Nephron progenitor cell (in vitro differentiated cells): Measurements from ENCODE around the gene IQCM.

ENCODE experiments used
- DNase-seq: peaks from one replicate; pipeline ENCODE4 v3.0.0; 2021
- H3K27ac Mint-ChIP-seq: 2 replicates; pipeline ENCODE4 v1.8.0; 2021; ENCODE audit warnings: mild to moderate bottlenecking, moderate library complexity, mixed read lengths
- H3K27me3 Mint-ChIP-seq: 2 replicates; pipeline ENCODE4 v1.8.0; 2021; ENCODE audit warnings: mild to moderate bottlenecking, low read depth, mixed read lengths; ENCODE audit not compliant: poor library complexity
- H3K36me3 Mint-ChIP-seq: 2 replicates; pipeline ENCODE4 v1.8.0; 2021; ENCODE audit warnings: low read depth, mixed read lengths
- H3K4me1 Mint-ChIP-seq: 2 replicates; pipeline ENCODE4 v1.8.0; 2021; ENCODE audit warnings: mixed read lengths
- H3K4me3 Mint-ChIP-seq: 2 replicates; pipeline ENCODE4 v1.8.0; 2021; ENCODE audit warnings: mild to moderate bottlenecking, moderate library complexity, mixed read lengths
- H3K9me3 Mint-ChIP-seq: 2 replicates; pipeline ENCODE4 v1.8.0; 2021; ENCODE audit warnings: mild to moderate bottlenecking, moderate library complexity, mixed read lengths
- TF ChIP-seq, protein P1 (sequence below): fragments of 200-600 bp; sonication (generic); IDR thresholded peaks from 2 replicates; pipeline ENCODE4 v1.5.0; 2021; ENCODE audit warnings: antibody characterized with exemption

IQCM gene

DNA sequence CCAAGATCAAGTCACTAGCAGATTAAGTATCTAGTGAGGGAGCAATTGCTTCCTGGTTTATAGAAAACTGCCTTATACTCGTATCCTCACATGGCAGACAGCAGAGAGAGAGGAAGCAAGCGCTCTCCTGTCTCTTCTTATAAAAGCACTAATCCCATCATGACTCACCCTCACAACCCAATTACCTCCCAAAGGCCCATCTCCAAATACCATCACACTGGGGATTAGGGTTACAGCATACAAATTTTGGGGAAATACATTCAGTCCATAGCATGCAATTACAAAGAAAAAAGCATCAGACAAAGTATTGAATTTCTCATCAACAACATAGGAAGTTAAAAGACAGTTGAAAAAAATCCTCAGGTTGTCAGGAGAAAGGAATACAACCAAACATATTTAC is 292.6 kb downstream of the IQCM start:
- DNase-seq: no peak
- H3K9me3 Mint-ChIP-seq: no peaks in the 10 kb centered on the region
- no peaks in the 10 kb centered on the region for H3K36me3 Mint-ChIP-seq
- no peak overlapping the region for H3K4me3 Mint-ChIP-seq
- TF ChIP-seq, protein P1, sequence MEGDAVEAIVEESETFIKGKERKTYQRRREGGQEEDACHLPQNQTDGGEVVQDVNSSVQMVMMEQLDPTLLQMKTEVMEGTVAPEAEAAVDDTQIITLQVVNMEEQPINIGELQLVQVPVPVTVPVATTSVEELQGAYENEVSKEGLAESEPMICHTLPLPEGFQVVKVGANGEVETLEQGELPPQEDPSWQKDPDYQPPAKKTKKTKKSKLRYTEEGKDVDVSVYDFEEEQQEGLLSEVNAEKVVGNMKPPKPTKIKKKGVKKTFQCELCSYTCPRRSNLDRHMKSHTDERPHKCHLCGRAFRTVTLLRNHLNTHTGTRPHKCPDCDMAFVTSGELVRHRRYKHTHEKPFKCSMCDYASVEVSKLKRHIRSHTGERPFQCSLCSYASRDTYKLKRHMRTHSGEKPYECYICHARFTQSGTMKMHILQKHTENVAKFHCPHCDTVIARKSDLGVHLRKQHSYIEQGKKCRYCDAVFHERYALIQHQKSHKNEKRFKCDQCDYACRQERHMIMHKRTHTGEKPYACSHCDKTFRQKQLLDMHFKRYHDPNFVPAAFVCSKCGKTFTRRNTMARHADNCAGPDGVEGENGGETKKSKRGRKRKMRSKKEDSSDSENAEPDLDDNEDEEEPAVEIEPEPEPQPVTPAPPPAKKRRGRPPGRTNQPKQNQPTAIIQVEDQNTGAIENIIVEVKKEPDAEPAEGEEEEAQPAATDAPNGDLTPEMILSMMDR: no peak
- H3K27me3 Mint-ChIP-seq: peaks cover 3% of the 10 kb centered on the region
- no peaks in the 10 kb centered on the region for H3K4me1 Mint-ChIP-seq
- no peak overlapping the region for H3K27ac Mint-ChIP-seq

GRCh38 chr4:149521611-149522425 is 293.8 kb downstream of the IQCM start:
- DNase-seq: no peak
- no peaks in the 10 kb centered on the region for H3K4me1 Mint-ChIP-seq
- H3K4me3 Mint-ChIP-seq: no peak overlapping the region
- no peaks in the 10 kb centered on the region for H3K9me3 Mint-ChIP-seq
- TF ChIP-seq, protein P1: no peak
- no peaks in the 10 kb centered on the region for H3K36me3 Mint-ChIP-seq
- H3K27ac Mint-ChIP-seq: no peak overlapping the region
- H3K27me3 Mint-ChIP-seq: peaks cover 3% of the 10 kb centered on the region

DNA sequence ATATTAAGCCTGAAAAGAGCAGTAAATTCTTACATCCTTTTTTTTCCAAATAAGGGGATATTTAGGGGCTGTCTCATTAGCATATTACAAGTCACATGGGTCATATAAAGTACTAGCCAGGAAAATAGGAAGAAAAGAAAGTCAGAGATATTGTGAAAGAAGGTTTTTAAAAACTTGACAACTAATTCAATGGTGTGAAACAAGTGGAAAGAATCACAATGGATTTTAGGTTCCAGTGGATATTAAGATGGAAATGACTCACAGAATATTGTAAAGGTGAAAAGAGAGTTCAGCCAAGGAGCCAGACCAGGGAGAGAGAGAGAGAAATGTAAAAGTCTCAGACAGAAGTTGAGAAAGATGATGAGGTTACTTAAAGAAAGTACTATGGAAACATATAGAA is 297.2 kb downstream of the IQCM start:
- Mint-ChIP-seq H3K36me3 (no peaks in the 10 kb centered on the region), H3K27ac (no peak overlapping the region), H3K4me3 (no peak overlapping the region), H3K4me1 (no peaks in the 10 kb centered on the region), H3K27me3 (peaks cover 3% of the 10 kb centered on the region), H3K9me3 (no peaks in the 10 kb centered on the region)
- DNase-seq: no peak
- TF ChIP-seq, protein P1: no peak

- H3K4me3 Mint-ChIP-seq: no peak overlapping the region
- no peak for DNase-seq
- H3K36me3 Mint-ChIP-seq: no peaks in the 10 kb centered on the region
- TF ChIP-seq, protein P1: no peak
- no peaks in the 10 kb centered on the region for H3K4me1 Mint-ChIP-seq
- no peak overlapping the region for H3K27ac Mint-ChIP-seq
- H3K27me3 Mint-ChIP-seq: no peaks in the 10 kb centered on the region
- H3K9me3 Mint-ChIP-seq: peaks cover 5% of the 10 kb centered on the region
Observed at GRCh38 chr4:149513081-149513480, 302.6 kb downstream of the IQCM start.

GRCh38 chr4:149512501-149512900 is 303.1 kb downstream of the IQCM start:
- DNase-seq: no peak
- Mint-ChIP-seq H3K9me3 (peaks cover 9% of the 10 kb centered on the region), H3K4me3 (no peak overlapping the region), H3K27ac (no peak overlapping the region), H3K36me3 (no peaks in the 10 kb centered on the region), H3K4me1 (no peaks in the 10 kb centered on the region), H3K27me3 (no peaks in the 10 kb centered on the region)
- TF ChIP-seq, protein P1: no peak
